ENCODE measurements around the gene CASKIN1.

Gene CASKIN1

GRCh38 chr16:2233046-2233775 is 36.8 kb upstream of the CASKIN1 start:
- no peak for DNase-seq

- no peak for DNase-seq
Observed at GRCh38 chr16:2232094-2232990, 35.9 kb upstream of the CASKIN1 start.

- DNase-seq: no peak
Observed at GRCh38 chr16:2231016-2231931, 34.9 kb upstream of the CASKIN1 start.

- DNase-seq: no peak
Observed at GRCh38 chr16:2230376-2230775, 34.0 kb upstream of the CASKIN1 start.

GRCh38 chr16:2229632-2230250 is 33.3 kb upstream of the CASKIN1 start:
- no peak for DNase-seq

- DNase-seq: no peak
Observed at GRCh38 chr16:2229091-2229490, 32.7 kb upstream of the CASKIN1 start.

GRCh38 chr16:2228161-2228824 is 31.9 kb upstream of the CASKIN1 start:
- no peak for DNase-seq

- DNase-seq: no peak
Observed at GRCh38 chr16:2226918-2227317, 30.5 kb upstream of the CASKIN1 start.

- no peak for DNase-seq
Observed at GRCh38 chr16:2226245-2226793, 29.9 kb upstream of the CASKIN1 start.

- no peak for DNase-seq
Observed at GRCh38 chr16:2223942-2224486, 27.6 kb upstream of the CASKIN1 start.

- peak; percentile 98 for DNase-seq
Observed at GRCh38 chr16:2223221-2223941, 27.0 kb upstream of the CASKIN1 start, which contains the start of gene E4F1. Gene E4F1, plus strand, starts transcription at chr16:2223591. Its CDS starts 23 bp downstream, at chr16:2223614.

- no peak for DNase-seq
Observed at GRCh38 chr16:2216330-2216729, 19.9 kb upstream of the CASKIN1 start.

- DNase-seq: no peak
Observed at GRCh38 chr16:2214719-2214968, 18.2 kb upstream of the CASKIN1 start, which contains the start of gene PGP. Gene PGP, minus strand, starts transcription at chr16:2214840. Its CDS starts 63 bp downstream, at chr16:2214777.

GRCh38 chr16:2213817-2214718 is 17.7 kb upstream of the CASKIN1 start:
- DNase-seq: no peak

GRCh38 chr16:2212362-2213324 is 16.2 kb upstream of the CASKIN1 start:
- DNase-seq: no peak

- no peak for DNase-seq
Observed at GRCh38 chr16:2211923-2212347, 15.5 kb upstream of the CASKIN1 start.

- DNase-seq: no peak
Observed at GRCh38 chr16:2210386-2211365, 14.3 kb upstream of the CASKIN1 start, which contains the start of gene BRICD5. Gene BRICD5, minus strand, starts transcription at chr16:2210863. Its CDS starts 30 bp downstream, at chr16:2210833.
